K562 (cell line): ENCODE data around the gene PDE3A.

ENCODE experiments used
- MAZ ChIP-seq, 2 experiments: fragments of 450-650 bp in 1 of 2; sonication (generic) in 1 of 2; formaldehyde crosslinking; IDR thresholded peaks in 1 of 2; conservative IDR thresholded peaks in 1 of 2; 2 replicates each; pipeline versions ENCODE4 v1.4.0 to v1.5.0; 2020; ENCODE audit warnings: mild to moderate bottlenecking in 1 of 2, missing genetic modification reagents in 1 of 2
- MTA1 ChIP-seq: fragments of 450-650 bp; IDR thresholded peaks from 2 replicates; pipeline ENCODE4 v1.6.1; 2017; ENCODE audit warnings: borderline replicate concordance
- POLR2AphosphoS5 ChIP-seq: IDR thresholded peaks from 2 replicates; pipeline ENCODE4 v1.6.1; 2011; ENCODE audit warnings: mild to moderate bottlenecking, low read depth, low read length, moderate library complexity; ENCODE audit not compliant: control insufficient read depth, insufficient read depth
- SIN3A ChIP-seq, 2 experiments: fragments of 150-350 bp in 1 of 2; IDR thresholded peaks; 2 replicates each; pipeline ENCODE4 v1.6.1; 2011 to 2016; ENCODE audit warnings: borderline replicate concordance in 2 of 2, low read depth in 2 of 2, low read length in 2 of 2, mild to moderate bottlenecking in 2 of 2, moderate library complexity in 2 of 2; ENCODE audit not compliant: control insufficient read depth in 1 of 2
- SRF ChIP-seq, 2 experiments: fragments of 250-450, 450-650 bp in 1 of 2; sonication (Bioruptor Pico) in 1 of 2; sonication (generic) in 1 of 2; formaldehyde crosslinking; IDR thresholded peaks; 2 replicates each; pipeline versions ENCODE4 v1.5.0 to v1.5.1; 2020 to 2022; ENCODE audit warnings: mild to moderate bottlenecking in 1 of 2, missing genetic modification reagents in 1 of 2
- TF ChIP-seq, protein P1 (sequence below), 3 experiments: IDR thresholded peaks in 2 of 3; conservative IDR thresholded peaks in 1 of 3; 2 replicates each; pipeline ENCODE4 v1.5.1; 2011 to 2012; ENCODE audit warnings: low read length in 3 of 3, mild to moderate bottlenecking in 3 of 3, control low read depth in 2 of 3, improper control_type of control experiment in 1 of 3, inconsistent platforms in 1 of 3, low read depth in 1 of 3, mixed read lengths in 1 of 3, moderate library complexity in 1 of 3; ENCODE audit not compliant: insufficient read depth in 2 of 3

GRCh38 chr12:20366776-20367409 is 1.4 kb upstream of the PDE3A start:
- TF ChIP-seq SIN3A (IDR thresholded peaks at IDR 0.05; ENCODE audit: borderline replicate concordance in 2 of 2, control insufficient read depth in 1 of 2, low read depth in 2 of 2, low read length in 2 of 2) (no peak), POLR2AphosphoS5 (no peak), SRF (CRISPR knock-in tag; IDR thresholded peaks at IDR 0.05) (no peak), MAZ (CRISPR knock-in tag; conservative IDR thresholded peaks at IDR 0.05 in 1 of 2, IDR thresholded peaks at IDR 0.05 in 1 of 2) (no peak), MTA1 (no peak)
- TF ChIP-seq, protein P1, sequence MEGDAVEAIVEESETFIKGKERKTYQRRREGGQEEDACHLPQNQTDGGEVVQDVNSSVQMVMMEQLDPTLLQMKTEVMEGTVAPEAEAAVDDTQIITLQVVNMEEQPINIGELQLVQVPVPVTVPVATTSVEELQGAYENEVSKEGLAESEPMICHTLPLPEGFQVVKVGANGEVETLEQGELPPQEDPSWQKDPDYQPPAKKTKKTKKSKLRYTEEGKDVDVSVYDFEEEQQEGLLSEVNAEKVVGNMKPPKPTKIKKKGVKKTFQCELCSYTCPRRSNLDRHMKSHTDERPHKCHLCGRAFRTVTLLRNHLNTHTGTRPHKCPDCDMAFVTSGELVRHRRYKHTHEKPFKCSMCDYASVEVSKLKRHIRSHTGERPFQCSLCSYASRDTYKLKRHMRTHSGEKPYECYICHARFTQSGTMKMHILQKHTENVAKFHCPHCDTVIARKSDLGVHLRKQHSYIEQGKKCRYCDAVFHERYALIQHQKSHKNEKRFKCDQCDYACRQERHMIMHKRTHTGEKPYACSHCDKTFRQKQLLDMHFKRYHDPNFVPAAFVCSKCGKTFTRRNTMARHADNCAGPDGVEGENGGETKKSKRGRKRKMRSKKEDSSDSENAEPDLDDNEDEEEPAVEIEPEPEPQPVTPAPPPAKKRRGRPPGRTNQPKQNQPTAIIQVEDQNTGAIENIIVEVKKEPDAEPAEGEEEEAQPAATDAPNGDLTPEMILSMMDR (IDR thresholded peaks at IDR 0.05 in 2 of 3, conservative IDR thresholded peaks at IDR 0.05 in 1 of 3; ENCODE audit: insufficient read depth in 2 of 3, low read depth in 1 of 3, low read length in 3 of 3), result no peak
